Inflammatory macrophage (primary cell): ENCODE measurements around the gene ZSCAN10.
"Not testable (repeated sequence)": the region's sequence is repeated elsewhere in the genome, so short reads cannot be mapped to it uniquely, and the experiment has no call there.

Experiments
- DNase-seq, 2 donors: peaks; one replicate each; pipeline ENCODE4 v3.0.0-alpha.2; 2020 to 2022
- total RNA-seq, 18 experiments: gene quantifications; one replicate each; lab custom pipeline; 2026; ENCODE audit warnings: mixed read lengths in 6 of 18, inconsistent platforms in 2 of 18; lab: John Stamatoyannopoulos, UW

Gene ZSCAN10
- total RNA-seq = 0 to 0.20 (median 0) reads per million in 18 experiments

- DNase-seq = no peak
Observed at GRCh38 chr16:3098459-3099394, at the start of gene ZSCAN10. ZSCAN10 (minus strand) TSS chr16:3099294; CDS start chr16:3092937, 6,357 bp downstream.

GRCh38 chr16:3148256-3149192 is 49.4 kb upstream of the ZSCAN10 start:
- no peak for DNase-seq

- DNase-seq = no peak
Observed at GRCh38 chr16:3147757-3148104, 48.6 kb upstream of the ZSCAN10 start.

GRCh38 chr16:3147046-3147756 is 48.1 kb upstream of the ZSCAN10 start:
- DNase-seq = no peak

- no peak for DNase-seq
Observed at GRCh38 chr16:3145660-3146059, 46.6 kb upstream of the ZSCAN10 start.

GRCh38 chr16:3145151-3145550 is 46.1 kb upstream of the ZSCAN10 start:
- DNase-seq = no peak

GRCh38 chr16:3144321-3144983 is 45.4 kb upstream of the ZSCAN10 start:
- DNase-seq = no peak

GRCh38 chr16:3143598-3144320 is 44.7 kb upstream of the ZSCAN10 start:
- DNase-seq = no peak

- no peak for DNase-seq
Observed at GRCh38 chr16:3143189-3143588, 44.1 kb upstream of the ZSCAN10 start.

- no peak for DNase-seq
Observed at GRCh38 chr16:3142770-3143169, 43.7 kb upstream of the ZSCAN10 start.

- DNase-seq = no peak
Observed at GRCh38 chr16:3142327-3142726, 43.2 kb upstream of the ZSCAN10 start.

GRCh38 chr16:3141781-3142311 is 42.8 kb upstream of the ZSCAN10 start:
- DNase-seq = no peak

GRCh38 chr16:3140603-3141427 is 41.7 kb upstream of the ZSCAN10 start:
- DNase-seq = no peak

- not testable (repeated sequence) for DNase-seq
Observed at GRCh38 chr16:3139561-3139960, 40.5 kb upstream of the ZSCAN10 start.

GRCh38 chr16:3138823-3139426 is 39.8 kb upstream of the ZSCAN10 start:
- no peak for DNase-seq

GRCh38 chr16:3138342-3138741 is 39.2 kb upstream of the ZSCAN10 start:
- DNase-seq = no peak

- no peak for DNase-seq
Observed at GRCh38 chr16:3137267-3137666, 38.2 kb upstream of the ZSCAN10 start.

- no peak for DNase-seq
Observed at GRCh38 chr16:3135126-3135715, 36.1 kb upstream of the ZSCAN10 start.
